Right lobe of liver (tissue), 6 donors: ENCODE measurements around the gene XRN2. TPM values are rescaled to one million over a fixed set of nuclear protein-coding genes. Genes with fewer than 3 reads are reported as not detected.

Experiments
- ATAC-seq, 4 donors: fragments of 200-7000 bp; cut with Tn5 transposase; one replicate each; pipeline ENCODE4 v1.9.1; 2020; ENCODE audit warnings: mild to moderate bottlenecking in 4 of 4, moderate library complexity in 4 of 4
- DNase-seq, 3 donors: peaks; one replicate each; pipeline ENCODE4 v3.0.0-alpha.2; 2020
- H3K27ac ChIP-seq, 3 donors: fragments of 200-600 bp; one replicate each; pipeline ENCODE4 v1.8.0; 2022
- H3K27me3 ChIP-seq, 2 donors: fragments of 200-600 bp; one replicate each; pipeline ENCODE4 v1.8.0; 2022
- H3K36me3 ChIP-seq, 4 donors: fragments of 200-600 bp; sonication (generic) in 1 of 4; one replicate each; pipeline versions ENCODE4 v1.5.1 to v1.8.0; 2017 to 2022; ENCODE audit warnings: control low read depth in 1 of 4
- H3K4me1 ChIP-seq, 4 donors: fragments of 200-600 bp; sonication (generic) in 1 of 4; one replicate each; pipeline versions ENCODE4 v1.5.1 to v1.8.0; 2017 to 2022; ENCODE audit warnings: control low read depth in 1 of 4
- H3K4me3 ChIP-seq, 3 donors: fragments of 200-600 bp; one replicate each; pipeline ENCODE4 v1.8.0; 2022
- H3K9me3 ChIP-seq, 4 donors: fragments of 200-600 bp; sonication (generic) in 1 of 4; one replicate each; pipeline versions ENCODE4 v1.5.1 to v1.8.0; 2017 to 2022; ENCODE audit warnings: control low read depth in 1 of 4
- CTCF ChIP-seq, 4 donors: fragments of 200-600 bp in 3 of 4; fragments of 450-650 bp in 1 of 4; IDR thresholded peaks; one replicate each; pipeline versions ENCODE4 v1.5.1 to v1.8.0; 2016 to 2022; ENCODE audit warnings: antibody characterized with exemption in 4 of 4, mild to moderate bottlenecking in 2 of 4
- POLR2A ChIP-seq: fragments of 450-650 bp; IDR thresholded peaks from one replicate; pipeline ENCODE4 v1.6.1; 2017; ENCODE audit warnings: antibody characterized with exemption, mild to moderate bottlenecking
- whole genome bisulfite sequencing: methylation state at CpG from one replicate; pipeline ENCODE4 v1.1.6; 2018; ENCODE audit warnings: low coverage, low lambda C conversion rate; ENCODE audit not compliant: insufficient coverage; ENCODE audit errors: missing lambda C conversion rate; 5-methylcytosine and 5-hydroxymethylcytosine counted together
- intact Hi-C, 2 donors: fragments of 100-400 bp; cut with DNase I; formaldehyde crosslinking; loops; one replicate each; pipeline versions ENCODE4 v1.11.2 to v1.14.1; 2022
- total RNA-seq, 6 experiments: library from RNA; depleted of rRNA in 2 of 6; stranded (reverse); fragments of >200 nt in 2 of 6; fragmentation: NEBNext Ultra II Directional in 3 of 6; extraction: Animal tissue kit (Norgen Biotek cat#: 25700) in 3 of 6; gene quantifications; one replicate each; pipeline versions ENCODE4 v1.1.0 to v1.2.4, GENCODE V29; 2016 to 2023
- donor health status: DM: no; HTN: yes; CAD: no.
- donor health status: DM: no; HTN: no; CAD: no.
- donor health status: DM: no; HTN: no; CAD: no.
- donor health status: DM: no; HTN: yes; CAD: no.
- donor health status: DM: no; HTN: yes; CAD: no.

The XRN2 gene
- total RNA-seq, 6 experiments from 2014 or later, result 18.2 to 39.5 (median 26.7) TPM

GRCh38 chr20:21394551-21394950 is 91.4 kb downstream of the XRN2 start:
- intact Hi-C loops, result no loop called here
- H3K36me3 ChIP-seq, result peaks cover 0 to 7% (median 0%) of the 10 kb centered on the region in 4 donors
- no peaks in the 10 kb centered on the region for H3K9me3 ChIP-seq
- ATAC-seq (no peak), DNase-seq (no peak)
- peaks cover 0 to 4% (median 0%) of the 10 kb centered on the region in 4 donors for H3K4me1 ChIP-seq
- WGBS, result 19% methylated on average over 3 of the region's 3 CpGs
- no peak overlapping the region for H3K27ac ChIP-seq
- H3K4me3 ChIP-seq, result no peak overlapping the region
- TF ChIP-seq POLR2A, result no peak
- TF ChIP-seq CTCF (IDR thresholded peaks at IDR 0.05), result no peak
- peaks cover 21 to 48% of the 10 kb centered on the region in 2 donors for H3K27me3 ChIP-seq

- H3K4me1 ChIP-seq, result peaks cover 0 to 4% (median 0%) of the 10 kb centered on the region in 4 donors
- DNase-seq, result no peak
- no peak for ATAC-seq
- H3K36me3 ChIP-seq, result peaks cover 0 to 2% (median 0%) of the 10 kb centered on the region in 4 donors
- no peak overlapping the region for H3K4me3 ChIP-seq
- intact Hi-C loops, result no loop called here
- no peak overlapping the region for H3K27ac ChIP-seq
- peaks cover 21 to 48% of the 10 kb centered on the region in 2 donors for H3K27me3 ChIP-seq
- no peak for TF ChIP-seq CTCF (IDR thresholded peaks at IDR 0.05)
- TF ChIP-seq POLR2A, result no peak
- no peaks in the 10 kb centered on the region for H3K9me3 ChIP-seq
- WGBS, result 25% methylated on average over 6 of the region's 6 CpGs
Measured at GRCh38 chr20:21395051-21395665, 92.0 kb downstream of the XRN2 start.

- Histone ChIP-seq H3K4me1 (peaks cover 0 to 4% (median 0%) of the 10 kb centered on the region in 4 donors), H3K9me3 (no peaks in the 10 kb centered on the region), H3K27me3 (peaks cover 25 to 48% of the 10 kb centered on the region in 2 donors), H3K27ac (no peak overlapping the region), H3K4me3 (no peak overlapping the region), H3K36me3 (no peaks in the 10 kb centered on the region)
- WGBS, result 7% methylated on average over 34 of the region's 103 CpGs
- peak in 2 of 4 donors; percentile 7 to 10 for ATAC-seq
- no peak for TF ChIP-seq CTCF (IDR thresholded peaks at IDR 0.05)
- no peak for TF ChIP-seq POLR2A
- intact Hi-C loops, result no loop called here
- no peak for DNase-seq
Measured at GRCh38 chr20:21395666-21396598, 92.8 kb downstream of the XRN2 start.

GRCh38 chr20:21396599-21397340 is 93.6 kb downstream of the XRN2 start:
- 0% methylated on average over 3 of the region's 116 CpGs for WGBS
- Histone ChIP-seq H3K9me3 (no peaks in the 10 kb centered on the region), H3K4me3 (no peak overlapping the region), H3K27me3 (peaks cover 26 to 48% of the 10 kb centered on the region in 2 donors), H3K4me1 (peaks cover 0 to 4% (median 0%) of the 10 kb centered on the region in 4 donors), H3K27ac (no peak overlapping the region), H3K36me3 (no peaks in the 10 kb centered on the region)
- TF ChIP-seq CTCF (IDR thresholded peaks at IDR 0.05), result no peak
- TF ChIP-seq POLR2A, result no peak
- ATAC-seq (peak in 2 of 4 donors; percentile 20 to 26), DNase-seq (peak in 1 of 3 donors; percentile 25)
- intact Hi-C loops, result no loop called here
